ENCODE measurements around the gene MOBP. TPM values are rescaled to one million over a fixed set of nuclear protein-coding genes. Genes with fewer than 3 reads are reported as not detected.

The MOBP gene
- total and polyA plus RNA-seq, 9 of the 15 experiments (the other 6 are each of a cell fraction or from before 2014, with no cell fraction given): 0.09 to 0.33 (median 0.11) TPM; not detected in 4

- H3K9me1 ChIP-seq (ENCODE audit: control insufficient read depth, insufficient read depth, low read length): no peaks in the 10 kb centered on the region
- H4K20me1 ChIP-seq (replicated peaks; ENCODE audit: control insufficient read depth, insufficient read depth, low read length): no peaks in the 10 kb centered on the region
- H3K27me3 ChIP-seq (ENCODE audit: control insufficient read depth in 2 of 2, insufficient read depth in 2 of 2, low read length in 2 of 2): peaks cover 15 to 16% of the 10 kb centered on the region in 2 experiments; a peak in 4 of 5 replicates
- H3K36me3 ChIP-seq (ENCODE audit: control insufficient read depth, insufficient read depth, low read length): no peaks in the 10 kb centered on the region
- H3K79me2 ChIP-seq (ENCODE audit: control insufficient read depth, insufficient read depth, low read length): no peaks in the 10 kb centered on the region
- H2AFZ ChIP-seq (ENCODE audit: low read depth, low read length): peak overlapping the region; percentile 66; the same call in 1 of the 2 replicates
- intact Hi-C loops (cut with micrococcal nuclease) (no loop called here), in situ Hi-C loops (cut with MboI) (no loop called here)
- CTCF ChIA-PET (ENCODE audit: low intra/inter-chr PET ratio): no interaction called here
- H3K27ac ChIP-seq (ENCODE audit: extremely low read depth, low read depth, low read length): no peak overlapping the region
- H3K4me1 ChIP-seq (replicated peaks in 1 of 2; ENCODE audit: control insufficient read depth in 2 of 2, insufficient read depth in 2 of 2, low read length in 2 of 2): peaks cover 0 to 5% of the 10 kb centered on the region in 2 experiments; a peak in 1 of 5 replicates
- no TSS peak for BruUV-seq (replicated peaks)
- ATAC-seq: peak; percentile 30; the same call in 2 of the 3 replicates
- POLR2A ChIA-PET: no interaction called here
- no peaks in the 10 kb centered on the region; the same call in 1 of the 2 replicates for H3K9me3 ChIP-seq (replicated peaks; ENCODE audit: control insufficient read depth, insufficient read depth, low read depth, low read length)
- WGBS (ENCODE audit: insufficient coverage, low coverage, missing lambda C conversion rate): 18% methylated on average over 19 of the region's 20 CpGs
- no peak for DNase-seq (ENCODE audit: extremely low read depth in 1 of 4, low spot score in 3 of 4)
- H3K4me3 ChIP-seq: no peak overlapping the region
- H3K9ac ChIP-seq (ENCODE audit: insufficient read depth in 1 of 2, low read depth in 2 of 2, low read length in 2 of 2): no peak overlapping the region
- no peak for FAIRE-seq
- TF ChIP-seq SMAD4 (CRISPR knock-in tag; conservative IDR thresholded peaks at IDR 0.05) (no peak), MAX (CRISPR knock-in tag; IDR thresholded peaks at IDR 0.05) (no peak), ZNF3 (CRISPR knock-in tag; IDR thresholded peaks at IDR 0.05) (no peak), KHSRP (IDR thresholded peaks at IDR 0.05) (no peak), NCOA2 (IDR thresholded peaks at IDR 0.05; ENCODE audit: partially characterized antibody in 2 of 2) (no peak), NFXL1 (CRISPR knock-in tag; IDR thresholded peaks at IDR 0.05) (no peak), EWSR1 (IDR thresholded peaks at IDR 0.05; ENCODE audit: borderline replicate concordance, low read depth, partially characterized antibody) (no peak), DMBX1 (CRISPR knock-in tag; IDR thresholded peaks at IDR 0.05; ENCODE audit: borderline replicate concordance) (no peak), HNRNPL (IDR thresholded peaks at IDR 0.05; ENCODE audit: low read depth, low read length) (no peak), MLLT1 (IDR thresholded peaks at IDR 0.05) (no peak), KLF6 (CRISPR knock-in tag; IDR thresholded peaks at IDR 0.05; ENCODE audit: borderline replicate concordance) (no peak), ZBED1 (IDR thresholded peaks at IDR 0.05) (no peak), NFATC3 (IDR thresholded peaks at IDR 0.05) (no peak), STAT5B (CRISPR knock-in tag; IDR thresholded peaks at IDR 0.05) (no peak), NBN (IDR thresholded peaks at IDR 0.05; ENCODE audit: low read depth) (no peak)
- TF ChIP-seq, protein P1, sequence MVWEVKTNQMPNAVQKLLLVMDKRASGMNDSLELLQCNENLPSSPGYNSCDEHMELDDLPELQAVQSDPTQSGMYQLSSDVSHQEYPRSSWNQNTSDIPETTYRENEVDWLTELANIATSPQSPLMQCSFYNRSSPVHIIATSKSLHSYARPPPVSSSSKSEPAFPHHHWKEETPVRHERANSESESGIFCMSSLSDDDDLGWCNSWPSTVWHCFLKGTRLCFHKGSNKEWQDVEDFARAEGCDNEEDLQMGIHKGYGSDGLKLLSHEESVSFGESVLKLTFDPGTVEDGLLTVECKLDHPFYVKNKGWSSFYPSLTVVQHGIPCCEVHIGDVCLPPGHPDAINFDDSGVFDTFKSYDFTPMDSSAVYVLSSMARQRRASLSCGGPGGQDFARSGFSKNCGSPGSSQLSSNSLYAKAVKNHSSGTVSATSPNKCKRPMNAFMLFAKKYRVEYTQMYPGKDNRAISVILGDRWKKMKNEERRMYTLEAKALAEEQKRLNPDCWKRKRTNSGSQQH (CRISPR knock-in tag; IDR thresholded peaks at IDR 0.05): no peak
- TF ChIP-seq, protein P2, sequence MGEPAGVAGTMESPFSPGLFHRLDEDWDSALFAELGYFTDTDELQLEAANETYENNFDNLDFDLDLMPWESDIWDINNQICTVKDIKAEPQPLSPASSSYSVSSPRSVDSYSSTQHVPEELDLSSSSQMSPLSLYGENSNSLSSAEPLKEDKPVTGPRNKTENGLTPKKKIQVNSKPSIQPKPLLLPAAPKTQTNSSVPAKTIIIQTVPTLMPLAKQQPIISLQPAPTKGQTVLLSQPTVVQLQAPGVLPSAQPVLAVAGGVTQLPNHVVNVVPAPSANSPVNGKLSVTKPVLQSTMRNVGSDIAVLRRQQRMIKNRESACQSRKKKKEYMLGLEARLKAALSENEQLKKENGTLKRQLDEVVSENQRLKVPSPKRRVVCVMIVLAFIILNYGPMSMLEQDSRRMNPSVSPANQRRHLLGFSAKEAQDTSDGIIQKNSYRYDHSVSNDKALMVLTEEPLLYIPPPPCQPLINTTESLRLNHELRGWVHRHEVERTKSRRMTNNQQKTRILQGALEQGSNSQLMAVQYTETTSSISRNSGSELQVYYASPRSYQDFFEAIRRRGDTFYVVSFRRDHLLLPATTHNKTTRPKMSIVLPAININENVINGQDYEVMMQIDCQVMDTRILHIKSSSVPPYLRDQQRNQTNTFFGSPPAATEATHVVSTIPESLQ (CRISPR knock-in tag; IDR thresholded peaks at IDR 0.05): no peak
- no peak overlapping the region for H3K4me2 ChIP-seq (ENCODE audit: insufficient read depth, low read length)
These were observed 11.3 kb upstream of the MOBP start for GRCh38 chr3:39456159-39456558.

Data from K562 (cell line).